Keratinocyte (primary cell): ENCODE measurements around the gene PTPN14. TPM values are rescaled to one million over a fixed set of nuclear protein-coding genes. Genes with fewer than 3 reads are reported as not detected.

Source experiments
- DNase-seq: peaks from one replicate; pipeline ENCODE4 v3.0.0-alpha.2; 2011; ENCODE audit warnings: low read depth, missing footprints, low spot score
- FAIRE-seq: peaks from 2 replicates; lab custom pipeline; 2011; peaks lifted over from hg19 to GRCh38; lab: Jason Lieb, UNC
- H2AFZ ChIP-seq: 2 replicates; pipeline ENCODE4 v1.6.0; 2012; ENCODE audit warnings: low read length, control low read depth, inconsistent platforms; ENCODE audit not compliant: control insufficient read depth
- H3K27ac ChIP-seq: 2 replicates; pipeline ENCODE4 v1.5.1; 2011; ENCODE audit warnings: low read length; ENCODE audit not compliant: control insufficient read depth, insufficient read depth
- H3K27me3 ChIP-seq: 3 replicates; pipeline ENCODE4 v1.6.0; 2011; ENCODE audit warnings: low read length; ENCODE audit not compliant: control insufficient read depth, insufficient read depth; ENCODE audit errors: extremely low read depth
- H3K36me3 ChIP-seq, 2 experiments: 2 replicates in 1 of 2; 3 replicates in 1 of 2; pipeline ENCODE4 v1.5.1; 2011; ENCODE audit warnings: low read length in 2 of 2, mild to moderate bottlenecking in 1 of 2; ENCODE audit not compliant: control insufficient read depth in 2 of 2, insufficient read depth in 2 of 2; ENCODE audit errors: extremely low read depth in 1 of 2
- H3K4me1 ChIP-seq: 3 replicates; pipeline ENCODE4 v1.5.1; 2011; ENCODE audit warnings: low read length; ENCODE audit not compliant: control insufficient read depth, insufficient read depth; ENCODE audit errors: extremely low read depth
- H3K4me2 ChIP-seq: 3 replicates; pipeline ENCODE4 v1.6.0; 2011; ENCODE audit warnings: low read depth, low read length; ENCODE audit not compliant: control insufficient read depth, insufficient read depth; ENCODE audit errors: extremely low read depth
- H3K4me3 ChIP-seq, 3 experiments: fragments of 200-600 bp in 1 of 3; sonication (generic) in 1 of 3; 2 replicates in 2 of 3; 3 replicates in 1 of 3; pipeline ENCODE4 v1.5.1; 2011 to 2016; ENCODE audit warnings: low read length in 3 of 3, mild to moderate bottlenecking in 3 of 3, control low read depth in 2 of 3, inconsistent platforms in 1 of 3, low read depth in 1 of 3, mixed read lengths in 1 of 3, mixed run types in 1 of 3, moderate library complexity in 1 of 3; ENCODE audit not compliant: control insufficient read depth in 2 of 3, insufficient read depth in 2 of 3; ENCODE audit errors: extremely low read depth in 1 of 3
- H3K79me2 ChIP-seq: 2 replicates; pipeline ENCODE4 v1.6.0; 2012; ENCODE audit warnings: low read length; ENCODE audit not compliant: control insufficient read depth, insufficient read depth
- H3K9ac ChIP-seq: 3 replicates; pipeline ENCODE4 v1.6.0; 2011; ENCODE audit warnings: low read length; ENCODE audit not compliant: control insufficient read depth, insufficient read depth; ENCODE audit errors: extremely low read depth
- H3K9me1 ChIP-seq: 3 replicates; pipeline ENCODE4 v1.6.0; 2011; ENCODE audit warnings: low read length; ENCODE audit not compliant: control insufficient read depth, insufficient read depth; ENCODE audit errors: extremely low read depth
- H3K9me3 ChIP-seq: 2 replicates; pipeline ENCODE4 v1.5.1; 2012; ENCODE audit warnings: low read depth, low read length; ENCODE audit not compliant: control insufficient read depth
- H4K20me1 ChIP-seq: 3 replicates; pipeline ENCODE4 v1.6.0; 2011; ENCODE audit warnings: low read length; ENCODE audit not compliant: control insufficient read depth, insufficient read depth; ENCODE audit errors: extremely low read depth
- EZH2 ChIP-seq: IDR thresholded peaks from one replicate; pipeline ENCODE4 v1.6.1; 2012; ENCODE audit warnings: inconsistent platforms, mild to moderate bottlenecking, low read length, moderate library complexity
- dilution Hi-C: fragments of 300-500 bp; cut with MboI; formaldehyde crosslinking; loops from one replicate; pipeline ENCODE4 v1.7.0; 2020; ENCODE audit warnings: low sequenced_read_pairs; ENCODE audit not compliant: extremely low pct_ligation_motif_present
- polyA plus RNA-seq, 5 experiments: library from polyadenylated mRNA; depleted of rRNA in 3 of 5; stranded (reverse) in 3 of 5; stranded (forward) in 1 of 5; unstranded in 1 of 5; fragments of >200 nt; gene quantifications; 1 replicate in 1 of 5; 2 replicates in 3 of 5; 3 replicates in 1 of 5; pipeline versions ENCODE4 v1.2.1 to v1.2.3, GENCODE V29; 2011 to 2012; ENCODE audit warnings: missing spikeins in 2 of 5, low read depth in 1 of 5, low replicate concordance in 1 of 5
- TF ChIP-seq, protein P1 (sequence below), 3 experiments: IDR thresholded peaks in 1 of 3; conservative IDR thresholded peaks in 1 of 3; optimal IDR thresholded peaks in 1 of 3; 2 replicates in 2 of 3; 3 replicates in 1 of 3; pipeline versions ENCODE3 to v1.5.1; 2011; ENCODE audit warnings: low read length in 3 of 3, mild to moderate bottlenecking in 3 of 3, moderate library complexity in 2 of 3, control low read depth in 1 of 3, inconsistent platforms in 1 of 3; ENCODE audit not compliant: insufficient read depth in 2 of 3; ENCODE audit errors: extremely low read depth in 1 of 3

The PTPN14 gene
- polyA plus RNA-seq, 1 donor (not counting 4 experiments of a cell fraction or from before 2014, with no cell fraction given), result 29.9 TPM

DNA sequence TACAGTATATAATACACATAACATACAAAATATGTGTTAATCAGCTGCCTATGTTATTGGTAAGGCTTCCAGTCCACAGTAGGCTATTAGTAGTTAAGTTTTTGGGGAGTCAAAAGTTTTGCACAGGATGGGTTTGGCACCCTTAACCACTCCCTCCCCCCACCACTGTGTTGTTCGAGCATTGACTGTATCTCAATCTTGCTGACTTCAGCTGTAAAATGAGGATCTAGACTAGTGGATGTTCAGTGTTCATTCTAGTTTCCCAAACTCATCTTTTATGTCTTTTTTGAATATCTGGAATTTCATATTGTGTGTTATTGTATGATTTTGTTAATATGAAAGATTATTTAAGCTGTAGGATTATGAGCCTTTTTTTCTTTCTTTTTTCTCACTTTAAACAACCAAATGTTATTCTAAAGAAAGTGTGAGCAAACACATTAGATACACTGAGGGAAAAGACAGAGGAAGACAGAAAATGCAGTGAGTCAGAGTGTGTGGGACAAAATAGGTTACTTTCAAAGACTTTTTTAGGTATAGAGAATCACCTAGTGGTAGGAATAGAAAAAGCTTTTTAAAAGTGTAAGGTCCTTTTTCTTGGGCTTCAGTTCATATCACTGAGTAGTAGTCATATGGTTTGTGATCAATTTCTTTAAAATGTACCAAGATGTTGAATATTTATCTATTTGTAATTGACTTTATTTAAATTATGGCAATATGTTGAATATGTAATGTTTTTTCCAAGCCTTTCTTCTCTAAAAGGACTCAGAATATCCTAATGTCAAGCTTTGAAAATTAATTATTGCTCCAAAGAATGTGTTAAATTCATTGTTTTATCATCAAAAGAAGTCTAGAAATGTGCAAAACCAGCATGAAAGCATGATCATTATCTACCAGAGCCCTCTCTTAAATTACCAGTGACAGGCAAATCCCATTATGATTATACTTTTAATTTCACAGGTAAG, 33.7 kb upstream of the PTPN14 start:
- no peaks in the 10 kb centered on the region for H3K79me2 ChIP-seq
- DNase-seq (no peak), FAIRE-seq (no peak)
- H3K4me2 ChIP-seq, result no peak overlapping the region
- no peaks in the 10 kb centered on the region for H3K9me1 ChIP-seq
- no peak overlapping the region for H3K4me3 ChIP-seq
- dilution Hi-C loops, result no loop called here
- no peak overlapping the region for H3K27ac ChIP-seq
- H3K36me3 ChIP-seq, result no peaks in the 10 kb centered on the region
- TF ChIP-seq EZH2, result no peak
- TF ChIP-seq, protein P1, sequence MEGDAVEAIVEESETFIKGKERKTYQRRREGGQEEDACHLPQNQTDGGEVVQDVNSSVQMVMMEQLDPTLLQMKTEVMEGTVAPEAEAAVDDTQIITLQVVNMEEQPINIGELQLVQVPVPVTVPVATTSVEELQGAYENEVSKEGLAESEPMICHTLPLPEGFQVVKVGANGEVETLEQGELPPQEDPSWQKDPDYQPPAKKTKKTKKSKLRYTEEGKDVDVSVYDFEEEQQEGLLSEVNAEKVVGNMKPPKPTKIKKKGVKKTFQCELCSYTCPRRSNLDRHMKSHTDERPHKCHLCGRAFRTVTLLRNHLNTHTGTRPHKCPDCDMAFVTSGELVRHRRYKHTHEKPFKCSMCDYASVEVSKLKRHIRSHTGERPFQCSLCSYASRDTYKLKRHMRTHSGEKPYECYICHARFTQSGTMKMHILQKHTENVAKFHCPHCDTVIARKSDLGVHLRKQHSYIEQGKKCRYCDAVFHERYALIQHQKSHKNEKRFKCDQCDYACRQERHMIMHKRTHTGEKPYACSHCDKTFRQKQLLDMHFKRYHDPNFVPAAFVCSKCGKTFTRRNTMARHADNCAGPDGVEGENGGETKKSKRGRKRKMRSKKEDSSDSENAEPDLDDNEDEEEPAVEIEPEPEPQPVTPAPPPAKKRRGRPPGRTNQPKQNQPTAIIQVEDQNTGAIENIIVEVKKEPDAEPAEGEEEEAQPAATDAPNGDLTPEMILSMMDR (optimal IDR thresholded peaks at IDR 0.05 in 1 of 3, IDR thresholded peaks at IDR 0.05 in 1 of 3, conservative IDR thresholded peaks at IDR 0.05 in 1 of 3; ENCODE audit: extremely low read depth in 1 of 3, insufficient read depth in 2 of 3, low read length in 3 of 3), result peak in 2 of 3 experiments; percentile 59 to 86
- H2AFZ ChIP-seq, result no peak overlapping the region
- no peaks in the 10 kb centered on the region for H4K20me1 ChIP-seq
- no peaks in the 10 kb centered on the region for H3K9me3 ChIP-seq
- no peak overlapping the region for H3K9ac ChIP-seq
- no peaks in the 10 kb centered on the region for H3K27me3 ChIP-seq
- peaks cover 32% of the 10 kb centered on the region for H3K4me1 ChIP-seq

DNA sequence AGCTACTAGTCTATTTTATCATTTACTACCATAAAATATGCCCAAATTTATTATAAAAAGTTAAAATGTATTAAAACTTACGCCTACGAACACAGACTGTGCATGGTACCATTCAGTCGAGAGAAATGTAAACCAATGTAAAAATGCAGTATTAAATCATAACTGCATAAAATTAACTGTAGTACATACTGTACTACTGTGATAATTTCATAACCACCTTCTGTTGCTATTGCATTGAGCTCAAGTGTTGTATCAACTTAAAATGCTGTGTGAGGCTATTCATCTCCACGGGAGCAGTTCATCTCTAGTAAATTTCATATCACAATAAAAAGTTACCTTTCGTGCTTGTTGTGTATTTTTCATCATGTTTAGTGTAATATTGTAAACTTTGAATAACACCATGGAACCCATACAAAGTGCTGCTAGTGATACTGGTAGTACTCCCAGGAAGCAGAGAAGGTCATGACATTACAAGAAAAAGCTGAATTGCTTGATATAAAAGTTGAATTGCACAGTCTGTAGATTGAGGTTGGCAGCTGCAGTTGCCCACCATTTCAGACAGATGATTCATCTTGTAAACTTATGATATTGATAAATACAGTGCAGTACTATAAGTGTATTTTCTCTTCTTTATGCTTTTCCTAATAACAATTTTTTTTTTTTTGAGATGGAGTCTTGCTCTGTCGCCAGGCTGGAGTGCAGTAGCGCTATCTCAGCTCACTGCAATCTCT, 32.6 kb upstream of the PTPN14 start:
- no peak overlapping the region for H3K9ac ChIP-seq
- TF ChIP-seq EZH2, result no peak
- TF ChIP-seq, protein P1 (optimal IDR thresholded peaks at IDR 0.05 in 1 of 3, IDR thresholded peaks at IDR 0.05 in 1 of 3, conservative IDR thresholded peaks at IDR 0.05 in 1 of 3; ENCODE audit: extremely low read depth in 1 of 3, insufficient read depth in 2 of 3, low read length in 3 of 3), result no peak
- no peak overlapping the region for H3K4me2 ChIP-seq
- dilution Hi-C loops, result no loop called here
- H3K4me1 ChIP-seq, result peaks cover 32% of the 10 kb centered on the region
- H3K79me2 ChIP-seq, result no peaks in the 10 kb centered on the region
- no peaks in the 10 kb centered on the region for H3K36me3 ChIP-seq
- no peaks in the 10 kb centered on the region for H3K9me3 ChIP-seq
- no peak for FAIRE-seq
- no peaks in the 10 kb centered on the region for H4K20me1 ChIP-seq
- DNase-seq, result no peak
- H2AFZ ChIP-seq, result no peak overlapping the region
- H3K27me3 ChIP-seq, result no peaks in the 10 kb centered on the region
- no peak overlapping the region for H3K27ac ChIP-seq
- H3K4me3 ChIP-seq, result no peak overlapping the region
- H3K9me1 ChIP-seq, result no peaks in the 10 kb centered on the region
